ENCODE measurements around the gene TTC16.
"Not testable (repeated sequence)": the region's sequence is repeated elsewhere in the genome, so short reads cannot be mapped to it uniquely, and the experiment has no call there.

TTC16 gene

DNA sequence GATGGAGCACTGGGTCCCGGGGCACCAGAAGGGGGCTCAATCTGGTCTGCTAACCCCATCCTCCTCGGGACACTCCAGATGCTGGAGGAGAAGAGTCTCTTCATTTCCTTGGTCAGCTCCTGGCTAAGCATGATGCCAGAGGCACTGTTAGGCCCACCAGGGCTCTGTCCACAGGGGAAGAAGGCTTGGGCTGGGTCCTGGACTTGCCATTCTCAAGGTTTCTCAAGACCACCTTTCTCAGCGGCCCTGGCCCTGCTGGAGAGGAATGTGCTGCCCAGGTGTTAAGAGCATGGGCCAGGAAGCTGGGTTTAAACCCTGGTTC, 54.7 kb downstream of the TTC16 start:
- FAIRE-seq, result no peak

DNA sequence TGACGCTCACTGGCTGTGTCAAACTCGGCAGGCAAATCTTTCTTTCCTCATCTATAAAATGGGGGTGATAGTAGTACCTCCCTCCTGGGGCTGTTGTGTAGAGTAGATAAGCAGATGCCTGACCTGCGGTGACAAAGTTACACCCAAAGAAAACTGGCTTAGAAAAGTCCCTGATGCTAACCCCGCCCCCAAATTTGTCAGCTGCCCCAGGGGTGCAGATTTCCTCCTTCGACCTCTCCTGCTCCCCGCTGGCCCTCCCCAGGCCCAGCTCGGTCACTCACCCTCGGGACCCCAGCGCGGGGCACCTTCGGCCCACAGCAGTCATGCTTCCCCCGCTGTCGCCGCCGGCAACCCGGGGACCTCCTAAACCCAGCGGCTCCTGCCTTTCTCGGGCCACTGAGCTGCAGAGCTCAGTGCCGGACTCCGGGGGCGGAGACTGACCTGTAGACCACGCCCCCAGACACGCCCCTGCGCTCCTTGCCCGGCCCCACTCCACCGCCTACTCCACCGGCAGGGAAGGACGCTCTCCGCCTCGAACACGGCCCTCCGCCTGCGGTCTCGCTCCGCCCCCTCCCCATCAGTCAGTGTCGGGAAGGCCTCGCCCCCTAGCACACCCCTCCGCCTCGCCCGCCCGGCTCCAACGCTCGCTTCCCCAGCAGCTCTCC, 55.2 kb downstream of the TTC16 start:
- FAIRE-seq, result peak; percentile 63

DNA sequence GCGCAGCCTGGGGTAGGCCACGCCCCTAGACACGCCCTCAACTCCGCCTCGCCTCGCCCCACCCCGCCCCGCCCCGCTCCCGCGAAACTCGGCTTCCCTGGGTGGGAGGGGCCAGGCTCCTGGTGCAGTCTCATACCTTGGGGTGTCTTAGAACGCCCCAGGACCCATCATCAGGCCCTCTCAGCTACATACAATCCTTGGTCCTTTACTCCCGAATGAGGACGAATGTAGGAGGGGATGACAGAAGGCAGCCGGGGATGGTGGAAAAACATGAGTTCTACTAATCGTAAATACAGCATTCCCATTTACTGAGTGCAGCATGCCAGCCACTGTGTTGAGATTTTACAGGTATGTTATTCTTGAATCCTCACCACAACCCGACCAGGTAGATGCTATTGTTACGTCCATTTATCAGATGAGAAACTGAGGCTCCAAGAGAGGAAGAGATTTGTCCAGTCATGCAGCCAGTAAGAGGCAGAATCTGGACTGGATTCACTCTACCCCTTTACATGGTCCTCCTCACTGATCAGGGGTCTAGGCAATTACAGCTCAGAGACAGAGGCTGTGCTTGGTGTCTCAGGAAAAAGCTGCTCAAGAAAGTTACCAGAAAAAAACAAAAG, 55.8 kb downstream of the TTC16 start:
- no peak for FAIRE-seq

DNA sequence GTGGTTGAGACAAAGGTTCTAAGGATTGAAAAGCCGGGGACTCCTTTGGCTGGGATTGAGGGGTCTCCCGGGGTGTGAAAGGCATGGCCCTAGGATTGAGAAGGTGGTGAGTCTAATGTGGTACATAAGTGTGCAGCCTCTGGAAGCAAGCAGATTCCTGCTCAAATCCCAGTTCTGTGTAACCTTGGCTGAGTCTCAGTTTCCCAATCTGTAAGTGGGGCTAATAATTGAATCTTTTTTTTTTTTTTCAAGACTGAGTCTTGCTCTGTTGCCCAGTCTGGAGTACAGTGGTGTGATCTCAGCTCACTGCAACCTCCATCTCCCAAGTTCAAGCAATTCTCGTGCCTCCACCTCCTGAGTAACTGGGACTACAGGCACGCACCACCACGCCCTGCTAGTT, 56.7 kb downstream of the TTC16 start:
- FAIRE-seq, result no peak

DNA sequence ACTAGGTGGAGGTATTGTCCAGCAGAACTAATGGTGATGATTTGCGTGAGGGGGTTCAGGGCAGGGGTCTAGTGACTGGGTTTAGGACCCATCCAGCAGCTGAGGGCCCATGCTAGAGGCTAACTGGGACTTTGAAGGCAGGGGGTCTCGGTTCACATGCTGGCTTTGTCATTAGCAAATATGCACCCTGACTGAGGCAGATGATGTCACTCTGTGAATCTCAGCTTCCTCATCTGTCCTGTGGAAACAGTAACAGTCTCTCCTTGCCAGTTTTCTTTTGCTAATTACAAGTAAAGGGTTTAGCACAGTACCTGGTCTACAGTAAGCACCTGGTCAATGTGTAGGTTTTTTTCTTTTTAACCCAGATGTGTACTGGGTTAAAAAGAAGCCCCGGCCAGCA, 57.4 kb downstream of the TTC16 start:
- FAIRE-seq, result no peak

DNA sequence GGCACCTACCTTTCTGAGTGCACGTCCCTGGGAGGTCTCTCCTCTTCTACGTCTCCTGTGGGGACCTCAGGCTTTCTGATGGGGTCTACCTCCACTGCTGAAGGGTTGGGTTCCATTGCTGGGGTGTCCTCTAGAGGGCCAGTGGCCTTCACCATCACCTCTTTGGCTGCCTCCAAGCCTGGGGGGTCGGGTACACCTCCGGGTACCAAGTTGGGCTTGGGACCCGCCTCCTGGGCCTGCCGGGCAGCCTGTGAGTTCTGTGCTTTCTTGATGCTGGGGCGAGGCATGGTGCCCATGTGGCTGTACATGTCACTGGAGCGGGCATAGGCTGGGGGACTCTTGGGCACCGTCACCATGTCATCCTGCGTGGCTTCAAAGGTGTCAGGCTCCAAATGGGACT, 58.1 kb downstream of the TTC16 start:
- no peak for FAIRE-seq

DNA sequence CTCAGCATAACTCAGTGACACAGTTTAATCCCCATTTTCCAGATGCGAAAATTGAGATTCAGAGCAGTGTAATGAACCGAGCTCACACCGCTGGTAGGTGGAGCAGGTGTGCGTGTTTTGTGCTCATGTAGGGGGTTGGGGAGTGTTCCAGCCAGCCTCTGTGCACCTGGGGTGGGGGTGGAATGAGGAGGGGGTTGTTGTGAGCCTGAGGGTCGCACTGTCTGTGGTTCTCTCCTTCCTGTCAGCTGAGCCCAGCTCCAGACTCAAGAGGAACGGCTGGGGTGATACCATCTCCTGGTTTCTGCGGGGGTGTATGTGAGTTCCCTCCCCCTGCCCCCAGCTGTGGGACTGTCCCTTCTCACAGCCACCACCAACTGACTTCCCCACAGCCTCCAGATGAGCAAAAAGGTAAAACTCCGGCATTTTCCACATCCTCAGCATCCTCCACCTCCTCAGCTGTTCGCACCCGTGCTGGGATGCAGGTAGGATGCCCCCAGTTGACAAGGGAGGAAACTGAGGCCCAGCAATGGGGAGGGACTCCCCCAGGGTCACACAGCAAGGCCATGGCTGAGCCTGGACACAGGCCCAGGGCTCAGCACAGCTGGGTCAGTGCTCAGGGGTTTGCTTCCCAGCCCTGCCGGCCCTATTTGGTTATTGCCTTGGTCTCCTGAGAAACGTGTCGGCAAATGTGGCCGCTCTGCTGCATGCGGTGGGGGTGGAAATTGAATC, 60.5 kb downstream of the TTC16 start:
- FAIRE-seq, result no peak

DNA sequence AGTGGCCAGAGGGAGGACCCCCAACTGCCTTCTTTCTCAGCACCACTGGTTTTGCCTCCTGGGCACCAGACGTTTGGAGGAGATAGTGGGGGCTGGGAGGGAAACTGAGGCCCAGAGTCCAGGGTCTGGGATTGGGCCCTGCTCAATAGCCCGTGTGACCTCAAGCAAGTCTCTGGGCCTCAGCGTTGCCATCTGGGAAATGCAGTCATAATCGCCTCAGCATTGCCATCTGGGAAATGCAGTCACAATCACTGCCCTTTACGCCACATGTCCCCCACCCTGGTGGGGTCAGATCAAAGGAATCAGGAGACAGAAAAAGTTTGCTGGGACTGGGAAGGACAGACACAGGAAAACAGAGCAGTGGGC, 61.0 kb downstream of the TTC16 start:
- no peak for FAIRE-seq

DNA sequence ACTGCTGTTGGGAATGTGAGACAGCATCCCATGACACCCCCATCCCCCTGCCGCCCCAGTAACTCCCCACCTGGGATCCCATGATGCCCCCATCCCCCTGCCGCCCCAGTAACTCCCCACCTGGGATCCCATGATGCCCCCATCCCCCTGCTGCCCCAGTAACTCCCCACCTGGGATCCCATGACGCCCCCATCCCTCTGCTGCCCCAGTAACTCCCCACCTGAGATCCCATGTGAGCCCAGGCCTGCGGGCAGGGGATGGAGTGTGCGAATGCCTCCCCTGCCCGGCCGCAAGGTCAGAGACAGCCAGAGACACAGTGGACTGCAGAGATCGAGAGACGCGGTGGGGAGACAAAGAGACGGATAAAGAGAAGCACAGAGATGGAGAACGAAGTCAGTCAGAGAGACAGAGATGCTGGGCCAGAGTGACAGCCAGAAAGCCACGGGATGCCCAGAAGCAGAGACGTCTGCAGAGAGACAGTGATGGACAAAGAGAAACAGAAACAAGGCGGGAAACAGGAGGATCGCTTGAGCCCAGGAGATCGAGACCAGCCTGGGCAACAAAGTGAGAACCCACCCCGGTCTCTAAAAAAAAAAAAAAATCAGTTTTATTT, 61.6 kb downstream of the TTC16 start:
- FAIRE-seq, result no peak

DNA sequence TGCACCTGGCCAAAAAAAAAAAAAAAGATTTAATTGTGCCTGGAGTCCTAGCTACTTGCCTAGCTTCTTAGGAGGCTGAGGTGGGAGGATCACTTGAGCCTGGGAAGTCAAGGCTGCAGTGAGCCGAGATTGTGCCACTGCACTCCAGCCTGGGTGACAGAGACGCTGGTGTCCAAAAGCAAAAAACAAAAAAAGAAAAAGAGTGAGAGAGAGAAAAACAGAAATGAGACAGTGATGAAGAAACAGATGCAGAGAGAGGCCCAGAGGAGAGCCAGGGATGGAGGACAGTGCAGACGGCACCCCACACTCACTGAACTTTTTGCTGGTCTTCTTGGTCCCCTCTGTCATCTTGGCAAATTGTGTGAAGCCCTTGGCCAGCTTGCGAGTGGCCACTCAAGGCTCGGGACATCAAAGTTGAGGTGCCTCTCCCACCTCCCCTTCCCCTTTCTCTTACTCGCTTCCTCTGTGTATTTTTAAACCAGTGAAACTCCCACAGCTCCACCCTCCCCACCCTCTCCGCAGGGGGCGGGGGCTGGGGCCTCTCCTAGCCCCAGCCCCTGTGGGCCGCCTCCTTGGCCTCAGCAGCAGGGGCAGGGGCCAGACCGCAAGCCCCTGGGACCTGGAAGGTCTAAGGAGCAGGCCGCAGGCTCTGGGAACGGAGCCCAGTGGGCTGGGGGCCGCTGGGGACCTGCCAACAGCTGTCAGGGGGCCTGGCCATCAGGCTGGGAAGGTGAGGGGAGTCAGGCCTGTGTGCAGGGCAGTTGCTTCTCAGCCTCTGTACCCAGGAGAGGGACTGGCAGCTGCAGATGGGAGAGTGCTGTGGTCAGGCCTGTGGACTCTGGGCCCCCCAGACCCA, 62.6 kb downstream of the TTC16 start, which contains the start of gene SH2D3C:
Gene SH2D3C (minus strand): TSS at position 387 of the 856 bp plus-strand sequence. CDS start 39 bp downstream, at position 348.
- no peak for FAIRE-seq

DNA sequence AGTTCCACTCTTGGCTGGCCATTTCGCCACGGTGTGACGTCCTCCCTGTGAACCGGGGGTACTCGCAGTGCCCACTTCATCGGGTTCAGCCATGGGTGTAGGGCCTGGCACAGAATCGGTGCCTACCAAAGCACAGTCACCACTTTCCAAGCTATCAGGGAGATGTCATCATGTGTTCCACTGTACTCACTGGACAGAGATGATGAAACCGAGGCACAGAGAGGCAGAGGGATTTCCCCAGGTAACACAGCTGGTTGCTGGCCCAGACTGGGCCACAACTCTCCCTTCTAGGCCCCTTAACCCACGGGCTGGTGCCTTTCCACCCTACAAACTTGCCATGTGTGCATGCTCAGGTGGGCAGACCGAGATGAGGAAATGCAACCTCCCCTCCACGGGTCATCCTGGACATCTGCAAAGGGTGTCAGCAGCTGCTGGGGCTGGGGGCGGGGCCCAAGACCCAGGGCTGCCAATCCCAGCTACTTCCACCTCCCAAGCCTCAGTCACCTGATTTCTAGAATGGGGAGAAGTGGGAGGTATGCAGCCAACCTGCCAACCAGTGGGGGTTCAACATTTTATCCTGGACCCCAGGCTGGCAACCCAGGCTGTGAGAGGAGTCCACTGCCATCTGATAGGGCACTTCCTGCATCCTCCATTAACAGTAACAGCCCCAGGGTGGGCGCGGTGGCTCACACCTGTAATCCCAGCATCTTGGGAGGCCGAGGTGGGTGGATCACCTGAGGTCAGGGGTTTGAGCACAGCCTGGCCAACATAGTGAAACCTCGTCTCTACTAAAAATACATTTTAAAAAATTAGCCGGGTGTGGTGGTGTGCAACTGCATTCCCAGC, 63.5 kb downstream of the TTC16 start:
- FAIRE-seq, result no peak

DNA sequence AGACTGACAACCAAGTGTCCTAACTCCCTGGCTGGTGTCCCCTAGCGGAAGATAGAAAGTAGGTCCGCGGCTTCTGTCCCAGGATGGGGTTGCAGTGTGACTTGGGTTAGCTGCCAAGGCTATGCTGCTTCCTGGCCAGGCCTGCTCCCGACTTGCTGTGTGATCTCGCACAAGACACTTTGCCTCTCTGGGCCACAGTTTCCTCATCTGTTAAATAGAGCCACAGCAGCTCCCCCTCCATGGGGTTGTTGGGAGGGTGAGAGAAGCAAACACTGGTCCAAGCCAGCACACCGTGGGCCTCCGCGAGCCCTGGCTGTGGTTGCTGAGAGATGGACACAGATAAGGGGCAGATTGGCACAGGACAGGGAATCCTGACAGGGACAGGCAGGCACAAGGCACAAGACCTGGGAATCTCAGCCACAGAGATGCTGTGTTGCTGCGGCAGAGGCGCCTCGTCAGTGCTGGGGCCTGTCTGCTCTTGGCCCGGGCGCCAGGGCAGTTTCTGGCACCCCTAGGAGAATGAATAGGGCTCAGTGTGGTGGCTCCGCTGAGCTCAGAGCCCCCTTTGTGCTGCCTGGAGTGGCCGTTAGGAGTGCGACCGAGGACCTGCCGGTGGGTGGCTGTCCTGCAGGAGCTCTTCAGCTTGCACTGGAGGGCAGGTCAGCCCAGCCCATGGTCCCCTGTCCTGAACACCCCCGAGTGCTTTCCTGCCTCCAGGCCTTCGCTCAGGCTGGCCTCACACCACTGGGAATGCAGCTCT, 64.4 kb downstream of the TTC16 start:
- FAIRE-seq, result no peak

DNA sequence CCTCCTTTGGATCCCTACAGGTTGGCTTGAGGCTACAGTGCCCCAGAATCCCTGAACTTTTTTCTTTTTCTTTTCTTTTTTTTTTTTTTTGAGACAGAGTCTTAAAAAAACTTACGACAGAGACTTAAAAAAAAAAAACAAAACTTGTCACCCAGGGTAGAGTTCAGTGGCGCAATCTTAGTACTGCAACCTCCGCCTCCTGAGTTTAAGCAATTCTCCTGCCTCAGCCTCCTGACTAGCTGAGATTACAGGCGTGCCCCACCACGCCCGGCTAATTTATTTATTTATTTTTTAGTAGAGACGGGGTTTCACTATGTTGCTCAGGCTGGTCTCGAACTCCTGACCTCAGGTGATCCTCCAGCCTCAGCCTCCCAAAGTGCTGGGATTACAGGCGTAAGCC, 65.0 kb downstream of the TTC16 start:
- not testable (repeated sequence) for FAIRE-seq
